ENCODE measurements around the gene TRAP1. TPM values are rescaled to one million over a fixed set of nuclear protein-coding genes. Genes with fewer than 3 reads are reported as not detected.

The TRAP1 gene
- total RNA-seq, 1 experiment from 2014 or later, result 416 TPM

DNA sequence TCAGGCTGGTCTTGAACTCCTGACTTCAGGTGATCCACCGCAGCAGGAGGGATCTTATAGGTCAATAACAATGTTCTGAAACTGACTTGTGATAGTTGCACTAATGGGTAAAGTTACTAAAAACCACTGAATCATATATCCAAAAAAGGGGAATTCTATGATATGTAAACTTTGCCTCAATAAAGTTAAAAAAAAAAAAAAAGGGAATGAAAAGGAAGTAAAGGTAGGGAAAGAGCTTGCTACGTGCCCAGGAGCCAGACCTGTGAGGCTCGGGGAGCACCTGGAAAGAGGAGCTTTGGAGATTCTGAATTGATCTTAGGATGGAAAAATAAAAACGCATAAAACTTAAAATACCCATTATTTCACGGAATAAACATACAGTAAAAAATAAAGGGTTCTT is 20.8 kb upstream of the TRAP1 start (continued):
- TF ChIP-seq ZBTB33 (IDR thresholded peaks at IDR 0.05; ENCODE audit: extremely low read depth, insufficient replicate concordance, low read length), result no peak
- no peak for TF ChIP-seq SRF (IDR thresholded peaks at IDR 0.05; ENCODE audit: low read depth)
- TF ChIP-seq SIN3A (IDR thresholded peaks at IDR 0.05; ENCODE audit: low read depth), result no peak
- TF ChIP-seq CTCF (IDR thresholded peaks at IDR 0.05 in 2 of 3, conservative IDR thresholded peaks at IDR 0.05 in 1 of 3; ENCODE audit: borderline replicate concordance in 1 of 3, insufficient read depth in 1 of 3, low read depth in 2 of 3, low read length in 2 of 3), result no peak

DNA sequence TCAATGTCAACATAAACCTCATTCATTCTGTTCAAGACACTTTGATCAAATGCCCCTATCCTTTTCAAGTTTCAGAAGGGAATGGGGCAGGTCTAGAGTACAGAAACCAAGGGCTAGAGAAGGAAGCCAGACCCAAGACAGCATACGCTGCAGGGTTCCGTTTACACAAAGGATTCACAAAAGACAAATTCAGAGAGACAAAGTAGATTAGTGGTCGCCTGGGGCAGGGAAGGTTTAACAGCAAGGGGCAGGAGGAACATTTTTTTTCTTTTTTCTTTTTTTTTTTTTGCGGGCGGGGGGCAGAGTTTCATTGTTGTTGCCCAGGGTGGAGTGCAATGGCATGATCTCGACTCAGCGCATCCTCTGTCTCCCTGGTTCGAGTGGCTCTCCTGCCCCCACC is 19.9 kb upstream of the TRAP1 start:
- POLR2A ChIA-PET, result no interaction called here
- CTCF ChIA-PET, result no interaction called here
- Histone ChIP-seq H2AFZ (ENCODE audit: low read depth, low read length, poor library complexity, severe bottlenecking) (no peak overlapping the region), H3K9me2 (ENCODE audit: insufficient read depth) (no peaks in the 10 kb centered on the region), H3K79me2 (ENCODE audit: insufficient read depth, low read length) (no peaks in the 10 kb centered on the region), H3K36me3 (ENCODE audit: control insufficient read depth in 1 of 2, insufficient read depth in 2 of 2, low read length in 2 of 2) (peaks cover 23 to 35% of the 10 kb centered on the region in 2 experiments; a peak in 3 of 4 replicates), H3K4me1 (ENCODE audit: control insufficient read depth in 1 of 2, insufficient read depth in 2 of 2, low read length in 2 of 2) (no peaks in the 10 kb centered on the region), H4K20me1 (ENCODE audit: insufficient read depth) (no peaks in the 10 kb centered on the region), H3K9me3 (ENCODE audit: control insufficient read depth in 1 of 2, insufficient read depth in 1 of 2, low read depth in 1 of 2, low read length in 2 of 2) (no peaks in the 10 kb centered on the region), H3K4me3 (replicated peaks in 1 of 2; ENCODE audit: low read depth in 1 of 2, low read length in 2 of 2) (no peak overlapping the region), H3K27me3 (ENCODE audit: insufficient read depth, low read length) (no peaks in the 10 kb centered on the region), H3K4me2 (ENCODE audit: low read length) (no peak overlapping the region), H3K27ac (ENCODE audit: low read depth, low read length) (no peak overlapping the region), H3K9ac (ENCODE audit: low read length) (no peak overlapping the region)
- BruUV-seq (replicated peaks), result no TSS peak
- TF ChIP-seq ELF1 (IDR thresholded peaks at IDR 0.05; ENCODE audit: borderline replicate concordance, low read depth) (no peak), TCF7L2 (IDR thresholded peaks at IDR 0.05; ENCODE audit: borderline replicate concordance, extremely low read depth, insufficient read depth, insufficient read length) (no peak), RAD21 (IDR thresholded peaks at IDR 0.05; ENCODE audit: low read depth) (no peak), ZFX (IDR thresholded peaks at IDR 0.05) (no peak), ZBTB33 (IDR thresholded peaks at IDR 0.05; ENCODE audit: extremely low read depth, insufficient replicate concordance, low read length) (no peak), YY1 (IDR thresholded peaks at IDR 0.05; ENCODE audit: extremely low read depth, insufficient replicate concordance, low read depth, low read length) (no peak), POLR2A (IDR thresholded peaks at IDR 0.05; ENCODE audit: borderline replicate concordance, extremely low read depth, insufficient read depth, insufficient read length) (no peak), SIN3A (IDR thresholded peaks at IDR 0.05; ENCODE audit: low read depth) (no peak), EGR1 (IDR thresholded peaks at IDR 0.05; ENCODE audit: low read depth) (no peak), ZNF274 (IDR thresholded peaks at IDR 0.05; ENCODE audit: low read depth, low read length) (no peak), CBX3 (IDR thresholded peaks at IDR 0.05; ENCODE audit: low read depth) (no peak), POLR2AphosphoS5 (IDR thresholded peaks at IDR 0.05; ENCODE audit: low read depth, low read length) (no peak), CTCF (IDR thresholded peaks at IDR 0.05 in 2 of 3, conservative IDR thresholded peaks at IDR 0.05 in 1 of 3; ENCODE audit: borderline replicate concordance in 1 of 3, insufficient read depth in 1 of 3, low read depth in 2 of 3, low read length in 2 of 3) (no peak)
- TF ChIP-seq, protein P1, sequence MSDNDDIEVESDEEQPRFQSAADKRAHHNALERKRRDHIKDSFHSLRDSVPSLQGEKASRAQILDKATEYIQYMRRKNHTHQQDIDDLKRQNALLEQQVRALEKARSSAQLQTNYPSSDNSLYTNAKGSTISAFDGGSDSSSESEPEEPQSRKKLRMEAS (IDR thresholded peaks at IDR 0.05), result no peak
- intact Hi-C loops (cut with micrococcal nuclease), result no loop called here
- RAD21 ChIA-PET (ENCODE audit: low non-redundant PET in 1 of 2, low total read pairs in 2 of 2, uncharacterized antibody in 2 of 2, unreplicated experiment in 2 of 2), result no interaction called here
- DNase-seq (ENCODE audit: low read depth, low spot score), result no peak
- no peak for ATAC-seq
